OCI-LY3 (cell line): ENCODE data around the gene GPR42.

ENCODE experiments used
- CTCF ChIP-seq: fragments of 200-600, 300-600 bp; sonication (generic); IDR thresholded peaks from 2 replicates; pipeline ENCODE4 v1.5.1; 2014; ENCODE audit warnings: antibody characterized with exemption, low read length, low read depth
- EZH2phosphoT487 ChIP-seq: fragments of 200-600 bp; shearing (Covaris generic); IDR thresholded peaks from 2 replicates; pipeline ENCODE4 v1.6.1; 2018; ENCODE audit warnings: antibody characterized with exemption, mixed run types, low read depth

- TF ChIP-seq CTCF (no peak), EZH2phosphoT487 (no peak)
Measured at GRCh38 chr19:35344511-35345031, 26.3 kb upstream of the GPR42 start.
